ENCODE data around the gene PEBP1.

The PEBP1 gene

DNA sequence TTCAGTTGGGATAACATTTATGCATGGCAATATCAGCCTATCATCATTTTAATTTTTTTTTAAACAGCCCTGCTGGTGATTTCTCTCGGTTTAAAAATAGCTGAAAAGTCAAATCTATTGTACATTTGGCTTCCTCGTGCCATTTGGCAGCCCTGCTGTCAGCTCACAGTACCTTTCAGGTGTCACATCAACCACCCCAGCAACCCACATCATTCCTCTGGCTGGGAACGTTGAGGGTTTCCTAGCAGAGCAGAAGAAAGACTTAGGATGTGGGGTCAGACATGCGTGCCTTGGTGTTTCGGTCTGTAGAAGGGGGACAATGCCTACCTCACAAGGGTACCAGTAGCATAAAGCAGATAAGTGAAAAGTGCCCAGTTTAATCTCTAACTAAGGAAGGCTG is 15.8 kb downstream of the PEBP1 start:
- TF ChIP-seq, protein P1, sequence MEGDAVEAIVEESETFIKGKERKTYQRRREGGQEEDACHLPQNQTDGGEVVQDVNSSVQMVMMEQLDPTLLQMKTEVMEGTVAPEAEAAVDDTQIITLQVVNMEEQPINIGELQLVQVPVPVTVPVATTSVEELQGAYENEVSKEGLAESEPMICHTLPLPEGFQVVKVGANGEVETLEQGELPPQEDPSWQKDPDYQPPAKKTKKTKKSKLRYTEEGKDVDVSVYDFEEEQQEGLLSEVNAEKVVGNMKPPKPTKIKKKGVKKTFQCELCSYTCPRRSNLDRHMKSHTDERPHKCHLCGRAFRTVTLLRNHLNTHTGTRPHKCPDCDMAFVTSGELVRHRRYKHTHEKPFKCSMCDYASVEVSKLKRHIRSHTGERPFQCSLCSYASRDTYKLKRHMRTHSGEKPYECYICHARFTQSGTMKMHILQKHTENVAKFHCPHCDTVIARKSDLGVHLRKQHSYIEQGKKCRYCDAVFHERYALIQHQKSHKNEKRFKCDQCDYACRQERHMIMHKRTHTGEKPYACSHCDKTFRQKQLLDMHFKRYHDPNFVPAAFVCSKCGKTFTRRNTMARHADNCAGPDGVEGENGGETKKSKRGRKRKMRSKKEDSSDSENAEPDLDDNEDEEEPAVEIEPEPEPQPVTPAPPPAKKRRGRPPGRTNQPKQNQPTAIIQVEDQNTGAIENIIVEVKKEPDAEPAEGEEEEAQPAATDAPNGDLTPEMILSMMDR (IDR thresholded peaks at IDR 0.05; ENCODE audit: low read depth, low read length), result no peak

DNA sequence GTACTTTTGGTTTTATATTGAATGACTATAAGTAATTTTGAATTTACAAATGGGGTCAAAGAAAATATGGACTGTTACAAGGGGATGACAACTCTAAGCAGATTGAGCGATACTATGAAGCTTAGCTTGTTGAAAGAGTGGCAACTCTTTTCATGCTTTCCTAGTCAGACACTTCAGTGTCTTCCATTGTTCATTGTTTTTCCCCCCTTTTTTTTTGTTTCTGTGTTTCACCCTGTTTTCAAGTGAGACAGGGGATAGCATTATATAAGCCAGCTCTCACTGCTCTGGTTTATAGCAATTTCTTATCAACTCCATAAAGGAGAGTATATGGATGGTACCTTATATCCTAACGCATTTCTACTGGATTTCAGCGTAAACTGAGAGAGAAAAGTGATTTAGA is 24.6 kb downstream of the PEBP1 start:
- Histone ChIP-seq H3K4me3 (ENCODE audit: low read depth, low read length) (no peak overlapping the region), H3K4me1 (no peaks in the 10 kb centered on the region), H3K27me3 (no peaks in the 10 kb centered on the region), H3K9me3 (no peaks in the 10 kb centered on the region), H3K36me3 (no peaks in the 10 kb centered on the region; the same call in 1 of the 2 replicates)
- no peak for DNase-seq
- TF ChIP-seq, protein P1 (IDR thresholded peaks at IDR 0.05; ENCODE audit: low read depth, low read length), result no peak

More for the DNA sequence above, 15.8 kb downstream of the PEBP1 start:
- DNase-seq, result no peak
- H3K4me1 ChIP-seq, result no peaks in the 10 kb centered on the region
- H3K9me3 ChIP-seq, result no peaks in the 10 kb centered on the region
- H3K4me3 ChIP-seq (ENCODE audit: low read depth, low read length), result no peak overlapping the region
- H3K36me3 ChIP-seq, result peaks cover 21% of the 10 kb centered on the region
- no peaks in the 10 kb centered on the region for H3K27me3 ChIP-seq

DNA sequence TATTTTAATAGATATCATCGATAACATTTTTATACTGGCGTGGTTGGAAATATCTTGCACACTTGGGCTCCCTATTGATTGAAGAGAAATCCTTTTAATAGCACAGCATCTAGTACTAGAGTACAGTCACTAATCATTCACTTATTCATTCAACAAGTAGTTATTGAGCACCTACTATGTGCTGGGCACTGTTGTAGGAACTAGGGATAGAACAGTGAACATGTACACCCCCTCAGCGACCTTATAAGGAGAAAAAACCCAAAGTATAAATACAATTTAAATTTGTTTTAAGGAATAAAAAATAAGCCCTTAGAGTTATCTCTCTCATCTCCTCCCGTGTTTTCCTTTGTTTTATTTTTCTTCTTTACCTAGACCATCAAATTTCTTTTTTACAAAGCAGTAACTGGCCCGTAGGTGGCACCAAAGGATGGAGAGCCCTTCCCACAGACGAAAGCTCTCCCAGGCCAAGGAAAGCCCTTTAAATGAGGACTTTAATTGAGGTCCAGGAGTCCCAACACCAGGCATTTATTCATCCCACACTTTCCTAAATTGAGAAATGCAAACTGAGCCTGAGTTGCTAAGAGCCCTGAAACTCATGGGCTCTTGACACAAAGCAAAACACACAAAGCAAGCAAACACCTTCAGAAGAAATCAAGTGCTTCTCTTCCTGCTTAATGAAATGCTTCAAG is 29.0 kb downstream of the PEBP1 start:
- H3K4me3 ChIP-seq (ENCODE audit: low read depth, low read length), result no peak overlapping the region
- TF ChIP-seq, protein P1 (IDR thresholded peaks at IDR 0.05; ENCODE audit: low read depth, low read length), result peak; percentile 79
- H3K36me3 ChIP-seq, result no peaks in the 10 kb centered on the region; the same call in 1 of the 2 replicates
- DNase-seq, result peak; percentile 37
- H3K4me1 ChIP-seq, result no peaks in the 10 kb centered on the region
- no peaks in the 10 kb centered on the region for H3K9me3 ChIP-seq
- no peaks in the 10 kb centered on the region for H3K27me3 ChIP-seq

DNA sequence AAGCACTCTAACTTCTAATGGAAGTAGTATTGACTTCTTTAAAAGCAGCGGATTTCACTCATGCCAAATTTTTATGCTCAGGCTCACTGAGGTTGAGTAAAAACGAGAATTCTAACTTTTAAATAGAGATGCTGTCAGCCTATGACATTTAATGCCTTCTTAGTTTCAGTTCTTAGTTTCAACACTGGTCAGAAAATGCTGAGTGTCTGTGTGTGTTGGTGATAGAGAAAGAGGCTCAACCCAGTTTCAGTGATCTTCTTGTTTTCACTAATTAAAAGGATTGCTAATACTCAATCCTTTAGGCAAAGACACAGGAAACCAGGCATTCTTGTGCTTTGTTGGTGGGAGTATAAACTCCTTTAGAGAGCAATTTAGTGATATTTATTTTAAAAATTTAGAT is 31.0 kb downstream of the PEBP1 start:
- Histone ChIP-seq H3K4me3 (ENCODE audit: low read depth, low read length) (no peak overlapping the region), H3K4me1 (no peaks in the 10 kb centered on the region), H3K27me3 (no peaks in the 10 kb centered on the region), H3K36me3 (peaks cover 4% of the 10 kb centered on the region), H3K9me3 (no peaks in the 10 kb centered on the region)
- TF ChIP-seq, protein P1 (IDR thresholded peaks at IDR 0.05; ENCODE audit: low read depth, low read length), result no peak
- no peak for DNase-seq

DNA sequence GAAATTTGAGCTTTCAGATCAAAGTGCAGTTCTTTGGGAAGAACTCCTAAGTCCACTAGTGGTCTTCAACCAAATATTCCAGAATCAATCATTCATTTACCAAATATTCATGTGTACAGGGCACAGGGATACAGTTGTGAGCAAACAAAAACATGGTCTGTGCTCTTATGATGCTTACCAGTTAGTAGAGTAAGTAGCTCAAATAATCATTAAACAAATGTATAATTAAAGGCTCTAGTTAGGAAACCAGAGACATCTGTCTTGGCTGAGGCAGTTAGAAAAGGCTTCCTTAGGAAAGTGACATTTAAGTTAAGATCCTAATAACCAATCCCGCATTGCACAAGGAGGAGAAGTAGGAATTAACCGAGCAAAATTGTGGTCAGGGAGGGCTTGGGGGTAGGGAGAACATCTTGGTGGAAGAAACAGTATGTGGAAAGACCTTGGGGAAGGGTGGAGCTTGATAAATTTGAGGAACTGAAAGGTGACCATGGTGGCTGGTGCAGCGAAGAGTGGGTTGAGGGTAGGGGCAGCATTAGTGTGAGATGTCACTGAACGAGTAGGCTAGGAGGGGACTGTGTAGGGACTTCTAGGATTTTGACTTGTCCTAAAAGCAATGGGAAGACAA is 40.0 kb downstream of the PEBP1 start:
- DNase-seq, result no peak
- no peak overlapping the region for H3K4me3 ChIP-seq (ENCODE audit: low read depth, low read length)
- H3K27me3 ChIP-seq, result no peaks in the 10 kb centered on the region
- H3K36me3 ChIP-seq, result peaks cover 7% of the 10 kb centered on the region
- H3K4me1 ChIP-seq, result no peaks in the 10 kb centered on the region
- TF ChIP-seq, protein P1 (IDR thresholded peaks at IDR 0.05; ENCODE audit: low read depth, low read length), result no peak
- H3K9me3 ChIP-seq, result no peaks in the 10 kb centered on the region

DNA sequence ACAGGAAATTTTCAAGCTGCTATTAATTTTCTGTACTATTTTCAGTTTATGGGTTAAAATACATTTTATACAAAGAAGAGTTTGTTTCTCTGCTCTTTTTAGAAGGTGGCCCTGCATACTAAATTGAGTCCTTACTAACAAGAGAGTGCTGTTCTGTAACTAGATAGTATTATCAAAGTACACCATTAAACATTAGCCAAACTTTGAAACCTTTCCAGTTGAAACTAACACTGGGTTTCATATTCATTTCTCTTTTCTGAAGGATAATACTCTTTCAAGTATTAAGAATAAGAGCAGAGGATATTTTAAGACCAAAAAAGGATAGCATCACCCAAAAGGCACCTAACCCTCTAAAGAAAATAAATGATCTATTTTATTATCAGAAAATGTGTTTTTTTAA is 47.2 kb downstream of the PEBP1 start:
- H3K27me3 ChIP-seq, result no peaks in the 10 kb centered on the region
- DNase-seq, result no peak
- H3K4me1 ChIP-seq, result peaks cover 9% of the 10 kb centered on the region; the same call in 1 of the 2 replicates
- TF ChIP-seq, protein P1 (IDR thresholded peaks at IDR 0.05; ENCODE audit: low read depth, low read length), result no peak
- H3K4me3 ChIP-seq (ENCODE audit: low read depth, low read length), result no peak overlapping the region
- H3K36me3 ChIP-seq, result peaks cover 4% of the 10 kb centered on the region
- H3K9me3 ChIP-seq, result no peaks in the 10 kb centered on the region
